CD14-positive monocyte (primary cell): ENCODE data around the gene MLLT3. TPM values are rescaled to one million over a fixed set of nuclear protein-coding genes. Genes with fewer than 3 reads are reported as not detected.

Source experiments
- DNase-seq, 3 donors: peaks; one replicate each; pipeline ENCODE4 v3.0.0-alpha.2; 2011 to 2022
- H2AFZ ChIP-seq: 2 replicates; pipeline ENCODE4 v1.6.0; 2012; ENCODE audit warnings: mild to moderate bottlenecking, low read depth, low read length, inconsistent platforms; ENCODE audit not compliant: insufficient read depth, poor library complexity, severe bottlenecking
- H3K27ac ChIP-seq, 2 donors: 1 replicate in 1 of 2; 2 replicates in 1 of 2; pipeline ENCODE4 v1.5.1; 2012 to 2013; ENCODE audit warnings: low read length in 2 of 2, control low read depth in 1 of 2, inconsistent platforms in 1 of 2, low read depth in 1 of 2, mild to moderate bottlenecking in 1 of 2
- H3K27me3 ChIP-seq, 2 donors: one replicate each; pipeline versions ENCODE4 v1.6.0 to v1.6.1; 2011 to 2013; ENCODE audit warnings: low read length in 2 of 2; ENCODE audit not compliant: control insufficient read depth in 2 of 2, insufficient read depth in 2 of 2
- H3K36me3 ChIP-seq, 2 donors: replicated peaks in 1 of 2; 1 replicate in 1 of 2; 2 replicates in 1 of 2; pipeline versions ENCODE4 v1.5.1 to v1.6.1; 2012 to 2013; ENCODE audit warnings: low read length in 2 of 2, control low read depth in 1 of 2, inconsistent platforms in 1 of 2, mild to moderate bottlenecking in 1 of 2; ENCODE audit not compliant: insufficient read depth in 2 of 2, control insufficient read depth in 1 of 2
- H3K4me1 ChIP-seq, 2 donors: 1 replicate in 1 of 2; 2 replicates in 1 of 2; pipeline versions ENCODE4 v1.5.1 to v1.6.1; 2012 to 2013; ENCODE audit warnings: low read length in 2 of 2, control low read depth in 1 of 2, inconsistent platforms in 1 of 2, mild to moderate bottlenecking in 1 of 2, moderate library complexity in 1 of 2; ENCODE audit not compliant: insufficient read depth in 2 of 2, control insufficient read depth in 1 of 2
- H3K4me2 ChIP-seq: replicated peaks from 2 replicates; pipeline ENCODE3; 2012; ENCODE audit warnings: low read length, moderate library complexity, mild to moderate bottlenecking; ENCODE audit not compliant: poor library complexity, severe bottlenecking; ENCODE audit errors: extremely low read depth
- H3K4me3 ChIP-seq, 3 experiments: fragments of 200-600 bp in 1 of 3; sonication (generic) in 1 of 3; replicated peaks in 1 of 3; 1 replicate in 2 of 3; 2 replicates in 1 of 3; pipeline ENCODE4 v1.5.1; 2011 to 2013; ENCODE audit warnings: low read length in 3 of 3, mild to moderate bottlenecking in 3 of 3, control low read depth in 2 of 3, low read depth in 2 of 3, inconsistent platforms in 1 of 3, moderate library complexity in 1 of 3
- H3K79me2 ChIP-seq: 2 replicates; pipeline ENCODE4 v1.6.0; 2012; ENCODE audit warnings: mild to moderate bottlenecking, control low read depth, inconsistent platforms, low read length, moderate library complexity; ENCODE audit not compliant: insufficient read depth
- H3K9ac ChIP-seq: 2 replicates; pipeline ENCODE4 v1.6.0; 2017; ENCODE audit warnings: low read length, mild to moderate bottlenecking; ENCODE audit not compliant: insufficient read depth, poor library complexity, severe bottlenecking
- H3K9me3 ChIP-seq, 2 donors: replicated peaks in 1 of 2; 1 replicate in 1 of 2; 2 replicates in 1 of 2; pipeline versions ENCODE4 v1.5.1 to v1.6.1; 2012 to 2013; ENCODE audit warnings: low read length in 2 of 2, control low read depth in 1 of 2; ENCODE audit not compliant: control insufficient read depth in 1 of 2, insufficient read depth in 1 of 2
- H4K20me1 ChIP-seq: 2 replicates; pipeline ENCODE4 v1.6.0; 2012; ENCODE audit warnings: mild to moderate bottlenecking, low read length, control low read depth, moderate library complexity; ENCODE audit not compliant: insufficient read depth
- H3K27ac Mint-ChIP-seq, 7 donors: one replicate each; pipeline ENCODE4 v1.8.0; 2020; ENCODE audit warnings: mild to moderate bottlenecking in 7 of 7, mixed read lengths in 7 of 7, moderate library complexity in 6 of 7, inconsistent platforms in 2 of 7
- H3K27me3 Mint-ChIP-seq, 3 donors: one replicate each; pipeline ENCODE4 v1.8.0; 2021 to 2022; ENCODE audit warnings: low read depth in 3 of 3, mild to moderate bottlenecking in 3 of 3, mixed read lengths in 3 of 3, moderate library complexity in 3 of 3, inconsistent platforms in 1 of 3
- H3K36me3 Mint-ChIP-seq, 2 donors: one replicate each; pipeline ENCODE4 v1.8.0; 2020; ENCODE audit warnings: mixed read lengths in 2 of 2, inconsistent platforms in 1 of 2, mild to moderate bottlenecking in 1 of 2
- H3K4me1 Mint-ChIP-seq: one replicate; pipeline ENCODE4 v1.8.0; 2020; ENCODE audit warnings: mild to moderate bottlenecking, mixed read lengths
- H3K4me3 Mint-ChIP-seq, 2 donors: one replicate each; pipeline ENCODE4 v1.8.0; 2020; ENCODE audit warnings: mild to moderate bottlenecking in 2 of 2, mixed read lengths in 2 of 2, moderate library complexity in 1 of 2
- H3K9me3 Mint-ChIP-seq, 7 donors: one replicate each; pipeline ENCODE4 v1.8.0; 2020 to 2022; ENCODE audit warnings: mixed read lengths in 7 of 7, mild to moderate bottlenecking in 6 of 7, moderate library complexity in 6 of 7, inconsistent platforms in 2 of 7
- CTCF ChIP-seq: fragments of 200-600 bp; IDR thresholded peaks from one replicate; pipeline ENCODE4 v1.8.0; 2022; ENCODE audit warnings: antibody characterized with exemption, mild to moderate bottlenecking
- WGBS: methylation state at CpG from one replicate; pipeline ENCODE4 v1.1.5; 2013; ENCODE audit warnings: missing lambda C conversion rate; ENCODE audit not compliant: insufficient coverage; 5-methylcytosine and 5-hydroxymethylcytosine counted together
- intact Hi-C, 2 donors: fragments of 100-400 bp; cut with micrococcal nuclease; formaldehyde crosslinking; loops; one replicate each; pipeline versions ENCODE4 v1.15.0 to v1.15.1; 2023
- polyA plus RNA-seq, 3 donors: library from polyadenylated mRNA; depleted of rRNA in 1 of 3; unstranded in 2 of 3; stranded (reverse) in 1 of 3; fragments of 300-500 nt in 2 of 3; fragments of >200 nt in 1 of 3; fragmentation: Illumina TruSeq in 2 of 3; gene quantifications; 1 replicate in 2 of 3; 2 replicates in 1 of 3; pipeline ENCODE4 v1.2.3, GENCODE V29; 2012 to 2021

The MLLT3 gene
- polyA plus RNA-seq, 3 donors = 0.81 to 2.3 (median 1.5) TPM

DNA sequence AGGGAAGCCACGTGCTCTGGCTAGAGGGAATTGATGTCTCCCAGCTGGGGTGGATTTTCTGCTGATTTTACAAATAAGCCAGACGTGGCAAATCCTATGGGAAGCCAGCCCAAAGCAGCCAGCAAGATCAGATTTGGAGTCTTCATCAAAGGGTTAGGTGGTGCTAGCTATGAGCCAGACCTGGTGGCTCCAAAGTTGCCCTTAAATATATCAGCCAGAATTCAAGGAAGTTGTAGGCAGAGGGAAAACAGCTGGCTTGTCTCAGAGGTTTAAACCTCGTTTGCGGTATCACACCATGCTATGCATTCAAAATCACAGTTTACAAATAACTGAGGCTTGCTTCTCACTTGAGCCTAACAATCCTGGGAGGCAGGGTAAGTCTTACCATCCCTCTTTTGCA lies 313.2 kb downstream of the MLLT3 start:
- H3K9me3 ChIP-seq = no peaks in the 10 kb centered on the region
- no peak overlapping the region for H3K4me2 ChIP-seq
- H3K27ac Mint-ChIP-seq = no peak overlapping the region
- intact Hi-C loops = no loop called here
- H3K36me3 ChIP-seq = no peaks in the 10 kb centered on the region
- no peaks in the 10 kb centered on the region for H4K20me1 ChIP-seq
- H3K27me3 ChIP-seq = no peaks in the 10 kb centered on the region
- no peak overlapping the region for H3K4me3 Mint-ChIP-seq
- no peak overlapping the region for H3K4me3 ChIP-seq
- no peaks in the 10 kb centered on the region for H3K79me2 ChIP-seq
- no peak overlapping the region for H3K27ac ChIP-seq
- H3K9me3 Mint-ChIP-seq = peaks cover 0 to 4% (median 0%) of the 10 kb centered on the region in 7 donors
- TF ChIP-seq CTCF = no peak
- H3K4me1 Mint-ChIP-seq = no peaks in the 10 kb centered on the region
- H2AFZ ChIP-seq = no peak overlapping the region
- no peak overlapping the region for H3K9ac ChIP-seq
- no peaks in the 10 kb centered on the region for H3K4me1 ChIP-seq
- no peak for DNase-seq
- WGBS = 81% methylated on average over 2 of the region's 4 CpGs
- peaks cover 1 to 5% (median 2%) of the 10 kb centered on the region in 3 donors for H3K27me3 Mint-ChIP-seq
- H3K36me3 Mint-ChIP-seq = no peaks in the 10 kb centered on the region

- Histone ChIP-seq H3K79me2 (no peaks in the 10 kb centered on the region), H3K4me2 (no peak overlapping the region), H3K9me3 (no peaks in the 10 kb centered on the region), H2AFZ (no peak overlapping the region), H3K4me1 (no peaks in the 10 kb centered on the region), H3K9ac (no peak overlapping the region), H3K27me3 (no peaks in the 10 kb centered on the region), H3K27ac (no peak overlapping the region), H3K36me3 (no peaks in the 10 kb centered on the region), H4K20me1 (no peaks in the 10 kb centered on the region), H3K4me3 (no peak overlapping the region)
- intact Hi-C loops = no loop called here
- no peaks in the 10 kb centered on the region for H3K36me3 Mint-ChIP-seq
- TF ChIP-seq CTCF = no peak
- no peaks in the 10 kb centered on the region for H3K4me1 Mint-ChIP-seq
- peaks cover 0 to 4% (median 0%) of the 10 kb centered on the region in 7 donors for H3K9me3 Mint-ChIP-seq
- peaks cover 2 to 5% (median 3%) of the 10 kb centered on the region in 3 donors for H3K27me3 Mint-ChIP-seq
- WGBS = 80% methylated on average over 7 of the region's 7 CpGs
- no peak for DNase-seq
- no peak overlapping the region for H3K4me3 Mint-ChIP-seq
- H3K27ac Mint-ChIP-seq = peak overlapping the region in 1 of 7 donors; percentile 57
Measured at GRCh38 chr9:20307621-20308020, 314.7 kb downstream of the MLLT3 start.
